ENCODE measurements around the gene ARL14. TPM values are rescaled to one million over a fixed set of nuclear protein-coding genes. Genes with fewer than 3 reads are reported as not detected.

ARL14 gene
- total and polyA plus RNA-seq, 9 donors = not detected

DNA sequence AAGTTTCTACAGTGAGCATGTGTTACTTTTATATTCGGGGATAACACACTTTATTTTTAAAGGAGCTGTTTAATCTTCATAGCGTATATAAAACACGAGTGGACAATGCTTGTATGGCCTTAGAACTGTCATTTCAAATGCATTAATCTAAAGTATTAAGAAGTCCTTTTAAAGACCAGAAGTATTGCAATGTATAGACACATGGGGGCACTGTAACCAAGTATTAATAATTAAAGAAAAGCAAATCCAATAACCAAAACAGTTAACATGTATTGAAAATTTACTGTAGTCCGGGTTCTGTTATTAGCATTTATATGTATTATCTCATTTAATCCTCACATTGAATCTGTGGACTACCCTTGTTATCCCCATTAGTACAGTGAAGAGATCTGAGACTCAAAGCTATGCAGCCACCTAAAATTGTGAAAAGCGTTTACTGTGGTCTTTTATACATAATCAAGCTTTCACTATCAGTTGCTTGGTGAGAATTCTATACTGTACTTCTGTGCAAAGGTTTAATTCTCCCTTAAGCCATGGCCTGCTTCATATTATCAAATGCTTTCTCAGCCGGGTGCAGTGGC is 10.1 kb downstream of the ARL14 start:
- Histone ChIP-seq H3K9me3 (no peaks in the 10 kb centered on the region), H3K4me1 (ENCODE audit: insufficient read depth) (no peaks in the 10 kb centered on the region), H3K27me3 (no peaks in the 10 kb centered on the region), H3K36me3 (no peaks in the 10 kb centered on the region), H3K4me3 (no peak overlapping the region), H3K27ac (no peak overlapping the region)
- DNase-seq = no peak
- 60 to 63% (median 61%) methylated on average over 6 of the region's 6 CpGs for WGBS, 3 donors
- intact Hi-C loops (cut with DNase I) = no loop called here
- no peak for TF ChIP-seq POLR2A (IDR thresholded peaks at IDR 0.05)

DNA sequence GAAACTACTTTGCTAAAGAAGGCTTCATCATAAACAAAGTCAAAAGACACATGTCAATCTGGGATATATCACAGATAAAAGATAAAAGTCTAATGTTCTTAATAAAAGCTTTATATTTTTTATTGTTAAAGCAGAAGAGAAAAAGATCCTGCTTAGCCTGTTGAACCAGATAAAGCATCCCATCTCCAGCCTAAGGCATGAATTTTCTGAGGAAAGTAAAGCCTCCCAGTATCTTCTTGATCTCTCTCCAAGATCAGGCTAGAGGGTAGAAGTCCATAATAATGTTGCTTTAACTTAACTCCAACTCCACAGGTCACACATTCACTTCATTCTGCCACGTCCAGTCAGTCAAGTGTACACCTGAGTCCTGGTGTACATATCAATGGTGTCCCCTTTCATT is 14.2 kb downstream of the ARL14 start:
- Histone ChIP-seq H3K27ac (no peak overlapping the region), H3K9me3 (no peaks in the 10 kb centered on the region), H3K27me3 (no peaks in the 10 kb centered on the region), H3K4me1 (ENCODE audit: insufficient read depth) (no peaks in the 10 kb centered on the region), H3K36me3 (no peaks in the 10 kb centered on the region), H3K4me3 (no peak overlapping the region)
- intact Hi-C loops (cut with DNase I) = loop anchor here in 1 of 4 donors (10.0 kb wide), 1 partner anchor 734 kb away; no protein-coding TSS in a partner anchor
- 80 to 95% (median 84%) methylated on average over 1 of the region's 1 CpG for WGBS, 3 donors
- DNase-seq = no peak
- TF ChIP-seq EP300 (IDR thresholded peaks at IDR 0.05) = no peak
- no peak for TF ChIP-seq POLR2A (IDR thresholded peaks at IDR 0.05)
- TF ChIP-seq, protein P1, sequence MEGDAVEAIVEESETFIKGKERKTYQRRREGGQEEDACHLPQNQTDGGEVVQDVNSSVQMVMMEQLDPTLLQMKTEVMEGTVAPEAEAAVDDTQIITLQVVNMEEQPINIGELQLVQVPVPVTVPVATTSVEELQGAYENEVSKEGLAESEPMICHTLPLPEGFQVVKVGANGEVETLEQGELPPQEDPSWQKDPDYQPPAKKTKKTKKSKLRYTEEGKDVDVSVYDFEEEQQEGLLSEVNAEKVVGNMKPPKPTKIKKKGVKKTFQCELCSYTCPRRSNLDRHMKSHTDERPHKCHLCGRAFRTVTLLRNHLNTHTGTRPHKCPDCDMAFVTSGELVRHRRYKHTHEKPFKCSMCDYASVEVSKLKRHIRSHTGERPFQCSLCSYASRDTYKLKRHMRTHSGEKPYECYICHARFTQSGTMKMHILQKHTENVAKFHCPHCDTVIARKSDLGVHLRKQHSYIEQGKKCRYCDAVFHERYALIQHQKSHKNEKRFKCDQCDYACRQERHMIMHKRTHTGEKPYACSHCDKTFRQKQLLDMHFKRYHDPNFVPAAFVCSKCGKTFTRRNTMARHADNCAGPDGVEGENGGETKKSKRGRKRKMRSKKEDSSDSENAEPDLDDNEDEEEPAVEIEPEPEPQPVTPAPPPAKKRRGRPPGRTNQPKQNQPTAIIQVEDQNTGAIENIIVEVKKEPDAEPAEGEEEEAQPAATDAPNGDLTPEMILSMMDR (IDR thresholded peaks at IDR 0.05) = no peak

DNA sequence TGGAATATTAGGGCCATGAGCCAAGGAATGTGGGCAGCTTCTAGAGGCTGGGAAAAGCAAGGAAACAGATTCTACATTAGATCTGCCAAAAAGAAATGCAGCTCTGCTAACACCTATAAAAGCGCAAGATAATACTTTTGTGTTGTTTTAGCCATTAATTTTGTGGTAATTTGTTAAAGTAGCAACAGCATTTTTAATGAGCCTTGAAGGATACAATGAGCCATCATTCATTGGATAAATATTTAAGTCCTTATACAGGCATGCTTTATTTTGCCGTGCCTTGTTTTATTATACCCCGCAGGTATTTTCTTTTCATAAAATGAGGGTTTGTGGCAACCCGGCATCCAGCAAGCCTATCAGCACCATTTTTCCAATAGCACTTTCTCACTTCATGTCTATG is 15.0 kb downstream of the ARL14 start:
- Histone ChIP-seq H3K27me3 (no peaks in the 10 kb centered on the region), H3K9me3 (no peaks in the 10 kb centered on the region), H3K4me1 (ENCODE audit: insufficient read depth) (no peaks in the 10 kb centered on the region), H3K27ac (no peak overlapping the region), H3K36me3 (no peaks in the 10 kb centered on the region), H3K4me3 (no peak overlapping the region)
- 95% methylated on average over 4 of the region's 4 CpGs for WGBS, 3 donors
- DNase-seq = no peak
- intact Hi-C loops (cut with DNase I) = loop anchor here in 1 of 4 donors (10.0 kb wide), 1 partner anchor 733 kb away; no protein-coding TSS in a partner anchor
- TF ChIP-seq, protein P1 (IDR thresholded peaks at IDR 0.05) = no peak
- TF ChIP-seq POLR2A (IDR thresholded peaks at IDR 0.05) (no peak), EP300 (IDR thresholded peaks at IDR 0.05) (no peak)

DNA sequence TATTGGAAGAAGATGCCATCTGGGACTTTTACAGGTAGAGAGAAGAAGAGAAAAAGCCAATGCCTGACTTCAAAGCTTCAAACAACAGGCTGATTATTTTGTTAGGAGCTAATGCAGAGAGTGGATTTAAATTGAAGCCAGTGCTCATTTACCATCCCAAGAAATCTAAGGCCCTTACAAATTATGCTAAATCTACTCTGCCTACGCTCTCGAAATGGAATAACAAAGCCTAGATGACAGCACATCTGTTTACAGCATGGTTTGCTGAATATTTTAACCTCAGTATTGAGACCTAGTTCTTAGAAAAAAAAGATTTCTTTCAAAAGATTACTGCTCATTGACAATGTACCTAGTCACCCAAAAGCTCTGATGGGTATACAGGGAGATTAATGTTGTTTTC is 16.2 kb downstream of the ARL14 start:
- H3K27me3 ChIP-seq = no peaks in the 10 kb centered on the region
- no peaks in the 10 kb centered on the region for H3K4me1 ChIP-seq (ENCODE audit: insufficient read depth)
- H3K27ac ChIP-seq = no peak overlapping the region
- intact Hi-C loops (cut with DNase I) = loop anchor here in 1 of 4 donors (10.0 kb wide), 1 partner anchor 732 kb away; no protein-coding TSS in a partner anchor
- 34 to 85% (median 41%) methylated on average over 2 of the region's 2 CpGs for WGBS, 3 donors
- no peaks in the 10 kb centered on the region for H3K36me3 ChIP-seq
- H3K4me3 ChIP-seq = no peak overlapping the region
- H3K9me3 ChIP-seq = no peaks in the 10 kb centered on the region
- TF ChIP-seq EP300 (IDR thresholded peaks at IDR 0.05) (no peak), POLR2A (IDR thresholded peaks at IDR 0.05) (no peak)
- TF ChIP-seq, protein P1 (IDR thresholded peaks at IDR 0.05) = no peak
- DNase-seq = no peak

DNA sequence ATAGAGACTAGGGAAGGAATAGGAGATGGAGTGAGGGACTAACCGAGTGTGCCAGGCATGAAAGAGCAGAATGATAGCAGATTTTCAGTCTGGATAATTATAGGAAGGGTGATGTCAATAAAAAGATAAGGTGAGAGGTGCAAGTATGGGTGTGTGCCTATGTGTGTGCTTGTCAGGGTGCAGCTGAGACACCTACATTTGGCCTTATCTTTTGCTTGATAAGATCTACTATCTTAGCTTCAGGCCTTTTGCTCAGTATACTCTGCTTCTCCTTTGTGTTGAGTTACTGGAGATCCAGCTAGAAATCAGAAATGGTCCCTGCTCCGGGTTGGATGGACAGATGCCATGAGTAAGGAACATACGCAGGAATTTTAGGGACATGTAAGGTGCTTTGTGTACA is 17.4 kb downstream of the ARL14 start:
- TF ChIP-seq POLR2A (IDR thresholded peaks at IDR 0.05) (no peak), EP300 (IDR thresholded peaks at IDR 0.05) (no peak)
- TF ChIP-seq, protein P1 (IDR thresholded peaks at IDR 0.05) = no peak
- 87 to 89% (median 88%) methylated on average over 3 of the region's 3 CpGs for WGBS, 3 donors
- H3K4me3 ChIP-seq = no peak overlapping the region
- no peaks in the 10 kb centered on the region for H3K36me3 ChIP-seq
- intact Hi-C loops (cut with DNase I) = loop anchor here in 1 of 4 donors (10.0 kb wide), 1 partner anchor 730 kb away; no protein-coding TSS in a partner anchor
- H3K27me3 ChIP-seq = no peaks in the 10 kb centered on the region
- DNase-seq = no peak
- no peaks in the 10 kb centered on the region for H3K9me3 ChIP-seq
- H3K4me1 ChIP-seq (ENCODE audit: insufficient read depth) = no peaks in the 10 kb centered on the region
- no peak overlapping the region for H3K27ac ChIP-seq

Measured in ovary (tissue), 9 donors.